GM23338 (cell line): Measurements from ENCODE around the gene ZSCAN4.

Experiments
- CREB1 ChIP-seq: fragments of 250-450 bp; sonication (Bioruptor Pico); IDR thresholded peaks from 2 replicates; pipeline ENCODE4 v1.5.0; 2020; ENCODE audit warnings: low read depth, mild to moderate bottlenecking, moderate library complexity
- CTCF ChIP-seq, 2 experiments: fragments of 200-600 bp in 1 of 2; sonication (generic) in 1 of 2; conservative IDR thresholded peaks; 2 replicates each; pipeline versions ENCODE4 v1.5.1 to v1.6.1; 2016 to 2017; ENCODE audit warnings: antibody characterized with exemption in 2 of 2, low read depth in 2 of 2, mild to moderate bottlenecking in 2 of 2, moderate library complexity in 1 of 2
- ETS1 ChIP-seq: IDR thresholded peaks from 2 replicates; pipeline ENCODE4 v1.6.1; 2016; ENCODE audit warnings: antibody characterized with exemption
- EZH2 ChIP-seq: fragments of 200-600 bp; sonication (generic); IDR thresholded peaks from one replicate; pipeline ENCODE4 v1.8.0; 2017; ENCODE audit warnings: antibody characterized with exemption, mild to moderate bottlenecking, low read depth; ENCODE audit not compliant: unreplicated experiment
- EZH2phosphoT487 ChIP-seq: fragments of 200-600 bp; sonication (generic); IDR thresholded peaks from one replicate; pipeline ENCODE4 v1.8.1; 2018; ENCODE audit warnings: antibody characterized with exemption; ENCODE audit not compliant: unreplicated experiment
- JUNB ChIP-seq: IDR thresholded peaks from one replicate; pipeline ENCODE4 v1.6.1; 2016; ENCODE audit warnings: antibody characterized with exemption; ENCODE audit not compliant: unreplicated experiment
- NANOG ChIP-seq: IDR thresholded peaks from 2 replicates; pipeline ENCODE4 v1.6.1; 2016; ENCODE audit warnings: antibody characterized with exemption, borderline replicate concordance
- POLR2AphosphoS5 ChIP-seq: IDR thresholded peaks from 2 replicates; pipeline ENCODE4 v1.6.1; 2016; ENCODE audit warnings: antibody characterized with exemption, low read depth
- REST ChIP-seq: IDR thresholded peaks from one replicate; pipeline ENCODE4 v1.6.1; 2018; ENCODE audit warnings: antibody characterized with exemption; ENCODE audit not compliant: unreplicated experiment
- STAT1 ChIP-seq: IDR thresholded peaks from one replicate; pipeline ENCODE4 v1.6.1; 2016; ENCODE audit warnings: antibody characterized with exemption; ENCODE audit not compliant: unreplicated experiment
- ZNF114 ChIP-seq: fragments of 250-450 bp; sonication (Bioruptor Pico); IDR thresholded peaks from 2 replicates; pipeline ENCODE4 v1.5.0; 2020; ENCODE audit warnings: mild to moderate bottlenecking, moderate library complexity
- ZNF462 ChIP-seq: fragments of 250-450 bp; sonication (Bioruptor Pico); IDR thresholded peaks from 2 replicates; pipeline ENCODE4 v1.5.0; 2020; ENCODE audit warnings: mild to moderate bottlenecking, moderate library complexity

- TF ChIP-seq CTCF (conservative IDR thresholded peaks at IDR 0.05; ENCODE audit: low read depth in 2 of 2) (no peak), POLR2AphosphoS5 (no peak), EZH2phosphoT487 (no peak), EZH2 (no peak), REST (no peak), CREB1 (CRISPR knock-in tag) (no peak), NANOG (no peak), ETS1 (no peak), STAT1 (no peak), JUNB (no peak), ZNF462 (no peak), ZNF114 (no peak)
These were observed 2.6 kb downstream of the ZSCAN4 start for GRCh38 chr19:57671124-57671895.
